Urinary bladder (tissue), 4 donors: Measurements from ENCODE around the gene TNFAIP1. TPM values are rescaled to one million over a fixed set of nuclear protein-coding genes. Genes with fewer than 3 reads are reported as not detected.
A peak's percentile ranks its signal among the peaks of the same experiment; 100 is the strongest.

ENCODE experiments used
- DNase-seq: peaks from one replicate; pipeline ENCODE4 v3.0.0-alpha.2; 2015; ENCODE audit errors: extremely low spot score
- H3K27ac ChIP-seq: one replicate; pipeline ENCODE4 v1.5.1; 2013; ENCODE audit warnings: low read depth, mild to moderate bottlenecking, moderate library complexity
- H3K36me3 ChIP-seq: one replicate; pipeline ENCODE4 v1.6.1; 2013; ENCODE audit warnings: mild to moderate bottlenecking, moderate library complexity; ENCODE audit not compliant: insufficient read depth
- H3K4me1 ChIP-seq: one replicate; pipeline ENCODE4 v1.6.1; 2013; ENCODE audit warnings: mild to moderate bottlenecking, moderate library complexity; ENCODE audit not compliant: insufficient read depth
- H3K4me3 ChIP-seq: one replicate; pipeline ENCODE4 v1.5.1; 2013; ENCODE audit warnings: low read depth, low read length
- WGBS: extraction: QIAGEN DNeasy Blood & Tissue Kit; methylation state at CpG from one replicate; pipeline ENCODE4 v1.1.7; 2013; 5-methylcytosine and 5-hydroxymethylcytosine counted together
- polyA plus RNA-seq: library from polyadenylated mRNA; stranded (reverse); fragments of 200-250 nt; gene quantifications from one replicate; pipeline ENCODE4 v1.2.3, GENCODE V29; 2013
- total RNA-seq: library from RNA; depleted of rRNA; stranded (reverse); fragments of >200 nt; gene quantifications from one replicate; pipeline ENCODE4 v1.2.3, GENCODE V29; 2014
- donor health status: healthy with polysubstance abuse.
- donor health status: healthy.

The TNFAIP1 gene
- total and polyA plus RNA-seq, 2 donors, result 20.4 to 27.2 TPM

DNA sequence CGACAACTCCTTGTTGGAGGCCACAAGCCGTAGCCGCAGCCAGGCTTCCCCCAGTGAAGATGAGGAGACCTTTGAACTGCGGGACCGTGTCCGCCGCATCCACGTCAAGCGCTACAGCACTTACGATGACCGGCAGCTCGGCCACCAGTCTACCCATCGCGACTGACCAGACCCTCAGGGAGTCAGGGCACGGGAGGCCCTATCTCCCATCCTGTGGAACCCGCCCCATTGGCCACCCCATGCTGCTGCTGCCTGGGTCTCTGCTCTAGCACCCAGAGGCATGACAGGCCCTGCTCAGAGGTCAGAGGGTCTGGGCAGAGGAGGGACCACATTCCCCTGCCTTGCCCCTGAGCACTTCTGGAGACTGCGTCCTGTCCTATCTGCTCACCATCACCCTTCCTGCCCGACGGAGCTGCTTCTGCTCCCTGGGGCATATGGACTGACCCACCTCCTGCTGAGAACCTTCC lies 8.9 kb downstream of the TNFAIP1 start:
- no peak overlapping the region for H3K4me3 ChIP-seq
- WGBS, result 89% methylated on average over 19 of the region's 19 CpGs
- no peaks in the 10 kb centered on the region for H3K36me3 ChIP-seq
- H3K4me1 ChIP-seq, result no peaks in the 10 kb centered on the region
- no peak for DNase-seq
- H3K27ac ChIP-seq, result no peak overlapping the region

- 71% methylated on average over 13 of the region's 13 CpGs for WGBS
- no peak overlapping the region for H3K27ac ChIP-seq
- H3K4me3 ChIP-seq, result no peak overlapping the region
- DNase-seq, result no peak
- H3K4me1 ChIP-seq, result no peaks in the 10 kb centered on the region
- peaks cover 4% of the 10 kb centered on the region for H3K36me3 ChIP-seq
Measured at GRCh38 chr17:28345419-28346198, 10.0 kb downstream of the TNFAIP1 start.

GRCh38 chr17:28346199-28346580 lies 10.6 kb downstream of the TNFAIP1 start:
- Histone ChIP-seq H3K36me3 (peaks cover 4% of the 10 kb centered on the region), H3K4me3 (no peak overlapping the region), H3K27ac (no peak overlapping the region), H3K4me1 (no peaks in the 10 kb centered on the region)
- no peak for DNase-seq
- WGBS, result 58% methylated on average over 2 of the region's 2 CpGs

GRCh38 chr17:28346746-28347246 lies 11.2 kb downstream of the TNFAIP1 start:
- DNase-seq, result no peak
- Histone ChIP-seq H3K27ac (no peak overlapping the region), H3K4me3 (no peak overlapping the region), H3K36me3 (peaks cover 4% of the 10 kb centered on the region), H3K4me1 (no peaks in the 10 kb centered on the region)
- WGBS, result 48% methylated on average over 7 of the region's 7 CpGs

DNA sequence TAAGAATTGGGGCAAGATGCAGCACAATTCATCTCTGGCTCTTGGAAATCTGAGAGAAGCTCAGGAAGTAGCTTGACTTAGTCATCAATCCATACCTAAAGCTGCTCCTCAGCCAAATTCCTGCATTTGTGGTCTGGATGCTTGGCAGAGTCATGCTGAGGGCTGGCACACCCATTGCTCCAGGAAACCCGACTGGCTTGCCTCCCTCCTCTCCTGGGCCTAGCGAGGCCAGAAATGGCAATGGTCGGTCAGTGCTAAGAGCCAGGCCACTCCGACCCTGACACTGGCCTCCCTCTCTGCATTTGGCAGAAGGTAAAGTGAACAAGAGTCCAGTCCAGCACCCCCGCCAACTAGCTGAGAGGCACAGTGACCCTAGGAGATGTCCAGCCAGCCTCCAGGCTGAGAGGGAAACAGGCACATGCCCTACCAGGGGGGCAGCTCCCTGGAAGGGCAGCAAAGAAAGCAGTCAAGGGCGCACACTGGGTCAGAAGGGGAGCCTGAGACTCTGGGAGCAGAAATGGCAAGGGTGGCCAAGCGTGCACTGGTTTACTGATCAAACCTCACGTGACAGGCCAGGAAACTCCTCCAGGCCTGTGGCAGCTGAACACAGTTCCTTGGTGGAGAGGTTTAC lies 11.8 kb downstream of the TNFAIP1 start:
- Histone ChIP-seq H3K4me1 (no peaks in the 10 kb centered on the region), H3K36me3 (peaks cover 4% of the 10 kb centered on the region), H3K4me3 (no peak overlapping the region), H3K27ac (no peak overlapping the region)
- WGBS, result 83% methylated on average over 8 of the region's 8 CpGs
- no peak for DNase-seq

DNA sequence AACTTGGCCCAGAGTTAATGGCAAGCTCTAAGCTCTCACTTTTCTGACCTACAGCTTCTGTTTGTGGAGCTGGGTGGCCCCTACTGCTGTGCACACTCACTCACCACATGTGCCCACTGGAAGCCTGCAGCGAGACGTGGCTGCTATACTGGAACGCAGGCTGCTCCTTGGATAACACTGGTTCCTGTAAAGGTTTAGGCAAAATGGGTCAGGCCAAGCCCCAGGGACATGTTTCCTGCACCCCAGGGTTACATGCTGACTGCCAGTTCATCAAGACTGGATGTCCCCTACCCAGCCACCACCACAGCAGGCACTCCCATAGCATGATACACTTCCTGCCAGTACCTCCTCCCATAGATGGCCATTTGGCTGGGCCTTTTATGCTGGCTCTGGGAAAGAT lies 13.4 kb downstream of the TNFAIP1 start:
- no peak for DNase-seq
- WGBS, result 97% methylated on average over 3 of the region's 3 CpGs
- H3K4me3 ChIP-seq, result no peak overlapping the region
- H3K4me1 ChIP-seq, result no peaks in the 10 kb centered on the region
- peaks cover 4% of the 10 kb centered on the region for H3K36me3 ChIP-seq
- H3K27ac ChIP-seq, result no peak overlapping the region

DNA sequence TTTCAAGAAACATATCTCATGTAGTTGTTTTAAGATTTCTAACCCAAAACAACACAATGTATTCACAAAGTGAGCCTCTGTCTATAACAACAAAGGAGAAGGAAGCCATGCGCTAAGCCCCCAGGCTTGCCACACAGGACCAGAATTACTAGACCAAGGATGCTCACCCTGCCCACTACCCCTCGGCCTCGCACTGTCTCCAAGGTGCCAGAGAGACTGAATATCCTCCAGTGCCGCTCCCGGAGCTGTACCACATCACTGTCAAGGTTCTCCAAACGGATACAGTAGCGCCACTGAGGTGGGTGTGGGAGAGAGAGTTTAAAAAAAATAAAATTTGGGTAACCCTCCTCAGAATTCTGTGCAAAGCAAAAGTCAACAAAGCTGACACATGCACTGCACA lies 14.7 kb downstream of the TNFAIP1 start:
- Histone ChIP-seq H3K27ac (no peak overlapping the region), H3K4me3 (no peak overlapping the region), H3K4me1 (no peaks in the 10 kb centered on the region), H3K36me3 (peaks cover 4% of the 10 kb centered on the region)
- WGBS, result 93% methylated on average over 7 of the region's 7 CpGs
- no peak for DNase-seq

- WGBS, result under 1% methylated on average over 80 of the region's 80 CpGs
- DNase-seq, result peak; percentile 85
- no peaks in the 10 kb centered on the region for H3K4me1 ChIP-seq
- H3K4me3 ChIP-seq, result peak within 1 kb of the TSS; percentile 86
- peak within 1 kb of the TSS; percentile 86 for H3K27ac ChIP-seq
- H3K36me3 ChIP-seq, result no peaks in the 10 kb centered on the region
Measured at GRCh38 chr17:28357061-28357900, 21.7 kb downstream of the TNFAIP1 start, which contains the start of gene POLDIP2. Gene POLDIP2, minus strand, starts transcription at chr17:28357527. Its CDS starts 79 bp downstream, at chr17:28357448.

DNA sequence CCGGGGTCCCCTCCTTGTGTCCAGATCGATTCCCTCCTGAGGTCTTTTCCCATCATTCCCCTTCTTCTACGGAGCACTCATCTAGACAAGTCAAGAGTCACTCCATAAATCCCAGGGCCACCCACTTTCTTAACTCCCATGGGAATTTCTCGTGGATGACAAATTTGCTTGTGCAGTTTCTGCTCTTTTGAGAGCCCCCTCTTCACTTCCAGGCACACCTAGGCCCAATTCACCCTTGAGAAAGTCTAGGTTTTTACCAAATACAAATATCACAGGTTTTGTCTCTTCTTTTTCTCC lies 22.3 kb downstream of the TNFAIP1 start:
- Histone ChIP-seq H3K36me3 (no peaks in the 10 kb centered on the region), H3K4me3 (peak overlapping the region; percentile 86), H3K4me1 (no peaks in the 10 kb centered on the region), H3K27ac (peak overlapping the region; percentile 83)
- 3% methylated on average over 4 of the region's 4 CpGs for WGBS
- DNase-seq, result no peak

GRCh38 chr17:28363186-28363585 lies 27.6 kb downstream of the TNFAIP1 start:
- H3K27ac ChIP-seq, result no peak overlapping the region
- WGBS, result 90% methylated on average over 5 of the region's 5 CpGs
- H3K36me3 ChIP-seq, result no peaks in the 10 kb centered on the region
- no peak overlapping the region for H3K4me3 ChIP-seq
- no peaks in the 10 kb centered on the region for H3K4me1 ChIP-seq
- DNase-seq, result no peak

GRCh38 chr17:28363776-28364650 lies 28.5 kb downstream of the TNFAIP1 start:
- H3K4me1 ChIP-seq, result no peaks in the 10 kb centered on the region
- no peaks in the 10 kb centered on the region for H3K36me3 ChIP-seq
- H3K27ac ChIP-seq, result no peak overlapping the region
- H3K4me3 ChIP-seq, result no peak overlapping the region
- DNase-seq, result no peak
- WGBS, result 89% methylated on average over 8 of the region's 8 CpGs

- Histone ChIP-seq H3K36me3 (no peaks in the 10 kb centered on the region), H3K4me3 (no peak within 1 kb of the TSS), H3K27ac (no peak within 1 kb of the TSS), H3K4me1 (no peaks in the 10 kb centered on the region)
- no peak for DNase-seq
- WGBS, result 89% methylated on average over 13 of the region's 13 CpGs
Measured at GRCh38 chr17:28364665-28365363, 29.3 kb downstream of the TNFAIP1 start, which contains the start of gene SEBOX. Gene SEBOX, minus strand, starts transcription at chr17:28365199. Its CDS starts 48 bp downstream, at chr17:28365151.
